ENCODE data around the gene SLC24A3. TPM values are rescaled to one million over a fixed set of nuclear protein-coding genes. Genes with fewer than 3 reads are reported as not detected.

Gene SLC24A3
- total RNA-seq, 4 donors from 2014 or later = 1.6 to 38.8 (median 3.7) TPM

DNA sequence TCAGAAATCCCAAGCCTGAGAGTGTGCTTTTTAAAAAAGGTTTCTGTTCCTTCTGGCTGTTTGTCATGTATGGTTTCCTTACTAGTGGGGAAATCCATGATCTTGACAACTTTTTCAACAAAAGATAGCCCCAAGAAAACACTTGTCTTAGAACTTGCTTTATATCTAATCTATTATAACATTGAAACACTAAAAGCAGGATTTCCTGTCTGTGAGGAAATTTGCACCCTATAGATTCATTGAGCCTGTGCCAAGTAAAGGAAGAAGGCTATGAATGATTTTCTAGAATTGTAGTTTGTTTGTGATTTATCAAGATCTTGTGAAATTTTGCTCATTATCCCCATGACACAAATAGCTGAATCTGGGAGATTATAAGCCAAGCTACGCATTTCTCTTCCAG lies 307.0 kb downstream of the SLC24A3 start:
- Histone ChIP-seq H3K4me3 (no peak overlapping the region), H3K27ac (no peak overlapping the region), H3K36me3 (no peaks in the 10 kb centered on the region), H3K27me3 (no peaks in the 10 kb centered on the region), H3K9me3 (no peaks in the 10 kb centered on the region), H3K4me1 (no peaks in the 10 kb centered on the region)
- TF ChIP-seq POLR2A (IDR thresholded peaks at IDR 0.05) = no peak
- TF ChIP-seq, protein P1, sequence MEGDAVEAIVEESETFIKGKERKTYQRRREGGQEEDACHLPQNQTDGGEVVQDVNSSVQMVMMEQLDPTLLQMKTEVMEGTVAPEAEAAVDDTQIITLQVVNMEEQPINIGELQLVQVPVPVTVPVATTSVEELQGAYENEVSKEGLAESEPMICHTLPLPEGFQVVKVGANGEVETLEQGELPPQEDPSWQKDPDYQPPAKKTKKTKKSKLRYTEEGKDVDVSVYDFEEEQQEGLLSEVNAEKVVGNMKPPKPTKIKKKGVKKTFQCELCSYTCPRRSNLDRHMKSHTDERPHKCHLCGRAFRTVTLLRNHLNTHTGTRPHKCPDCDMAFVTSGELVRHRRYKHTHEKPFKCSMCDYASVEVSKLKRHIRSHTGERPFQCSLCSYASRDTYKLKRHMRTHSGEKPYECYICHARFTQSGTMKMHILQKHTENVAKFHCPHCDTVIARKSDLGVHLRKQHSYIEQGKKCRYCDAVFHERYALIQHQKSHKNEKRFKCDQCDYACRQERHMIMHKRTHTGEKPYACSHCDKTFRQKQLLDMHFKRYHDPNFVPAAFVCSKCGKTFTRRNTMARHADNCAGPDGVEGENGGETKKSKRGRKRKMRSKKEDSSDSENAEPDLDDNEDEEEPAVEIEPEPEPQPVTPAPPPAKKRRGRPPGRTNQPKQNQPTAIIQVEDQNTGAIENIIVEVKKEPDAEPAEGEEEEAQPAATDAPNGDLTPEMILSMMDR (IDR thresholded peaks at IDR 0.05) = no peak
- no peak for DNase-seq

DNA sequence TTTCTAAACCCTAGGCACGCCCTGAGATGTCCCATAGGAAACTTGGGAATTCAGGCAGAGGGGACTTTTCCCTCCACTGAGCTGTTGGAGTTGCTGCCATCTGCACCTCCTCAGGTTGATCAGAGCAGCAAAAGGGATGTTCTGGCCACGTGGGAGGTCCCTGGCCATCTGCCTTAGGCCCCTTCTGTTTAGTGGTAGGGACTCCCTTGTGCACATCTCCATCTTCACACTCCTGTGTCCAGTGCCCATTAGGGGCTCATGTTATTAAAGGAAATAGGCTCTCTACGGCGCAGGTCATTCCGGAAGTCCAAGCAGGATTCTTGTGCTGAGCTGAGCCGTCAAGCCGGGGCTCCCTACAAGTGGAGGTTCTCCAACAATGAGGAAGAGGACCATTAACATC lies 307.8 kb downstream of the SLC24A3 start:
- no peaks in the 10 kb centered on the region for H3K9me3 ChIP-seq
- H3K27ac ChIP-seq = no peak overlapping the region
- no peaks in the 10 kb centered on the region for H3K27me3 ChIP-seq
- H3K4me3 ChIP-seq = no peak overlapping the region
- no peak for DNase-seq
- TF ChIP-seq POLR2A (IDR thresholded peaks at IDR 0.05) = no peak
- TF ChIP-seq, protein P1 (IDR thresholded peaks at IDR 0.05) = no peak
- H3K36me3 ChIP-seq = no peaks in the 10 kb centered on the region
- no peaks in the 10 kb centered on the region for H3K4me1 ChIP-seq

DNA sequence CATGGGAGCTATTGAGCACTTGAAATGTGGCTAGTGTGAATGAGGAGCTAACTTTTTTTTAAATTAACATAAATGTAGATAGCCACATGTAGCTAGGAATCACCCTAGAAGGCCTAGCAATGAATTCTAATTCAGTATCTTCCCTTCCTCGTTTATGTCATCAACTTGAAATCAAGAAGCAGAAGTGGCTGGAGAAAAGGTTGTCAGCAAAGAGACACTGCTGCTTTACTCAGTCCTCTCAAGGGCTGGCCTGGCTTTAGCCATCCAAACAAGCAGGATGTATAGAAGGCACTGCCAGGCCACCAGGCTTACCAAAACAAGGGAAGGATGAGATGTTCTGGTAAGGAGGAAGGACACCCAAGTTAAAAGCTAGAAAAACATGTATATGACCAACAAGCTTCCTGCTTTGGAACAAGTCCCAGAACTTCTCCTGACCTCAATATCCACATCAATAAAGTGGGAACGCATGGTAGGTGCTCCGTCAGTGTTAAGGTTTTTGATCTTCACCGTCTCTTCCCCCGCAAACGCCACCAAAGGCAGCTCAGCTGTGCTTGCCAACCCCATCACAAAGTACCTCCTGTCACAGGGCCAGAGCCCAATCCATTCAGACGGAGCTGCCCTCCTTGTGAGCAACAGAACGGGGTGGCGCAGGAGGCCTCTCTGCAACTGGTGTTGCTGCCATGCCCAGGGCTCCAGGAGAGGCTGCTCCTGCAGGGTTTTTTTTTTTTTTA lies 309.8 kb downstream of the SLC24A3 start:
- no peak for TF ChIP-seq POLR2A (IDR thresholded peaks at IDR 0.05)
- TF ChIP-seq, protein P1 (IDR thresholded peaks at IDR 0.05) = no peak
- no peak overlapping the region for H3K4me3 ChIP-seq
- H3K9me3 ChIP-seq = no peaks in the 10 kb centered on the region

DNA sequence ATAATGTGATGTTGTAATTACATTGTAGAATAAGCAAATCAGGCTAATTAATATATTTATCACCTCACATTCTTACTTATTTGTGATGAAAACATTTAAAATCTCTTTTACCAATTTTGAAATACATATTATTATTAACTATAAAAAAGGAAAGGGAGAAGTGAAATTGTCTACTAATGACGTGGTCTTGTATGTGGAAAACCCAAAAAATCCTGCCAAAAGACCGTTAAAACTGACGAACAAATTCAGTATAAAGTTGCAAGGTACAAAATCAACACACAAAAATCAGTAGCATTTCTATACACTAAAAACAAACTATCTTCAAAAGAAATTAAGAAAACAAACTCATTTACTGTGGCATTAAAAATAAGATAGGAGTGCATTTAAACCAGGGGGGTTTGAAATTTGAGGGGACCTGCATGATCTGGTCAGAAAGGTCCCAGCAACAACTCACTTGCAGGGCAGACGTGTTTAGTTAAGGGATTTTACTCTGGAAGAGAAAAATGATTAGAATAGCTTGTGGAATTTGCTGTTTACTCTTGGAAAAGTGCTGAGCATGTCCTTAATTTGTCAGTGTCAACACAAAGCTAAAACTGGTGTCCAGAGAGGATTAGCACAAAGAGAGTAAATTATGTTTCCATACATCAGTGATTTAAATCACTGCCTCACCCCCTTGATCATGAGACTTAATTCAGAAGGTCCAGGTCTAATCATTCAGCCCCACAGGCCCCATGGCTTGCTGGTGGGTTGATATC lies 310.6 kb downstream of the SLC24A3 start:
- Histone ChIP-seq H3K9me3 (no peaks in the 10 kb centered on the region), H3K4me1 (no peaks in the 10 kb centered on the region), H3K4me3 (no peak overlapping the region), H3K27me3 (no peaks in the 10 kb centered on the region), H3K27ac (no peak overlapping the region), H3K36me3 (no peaks in the 10 kb centered on the region)
- DNase-seq = no peak
- TF ChIP-seq, protein P1 (IDR thresholded peaks at IDR 0.05) = no peak
- no peak for TF ChIP-seq POLR2A (IDR thresholded peaks at IDR 0.05)

More for the DNA sequence above, 309.8 kb downstream of the SLC24A3 start:
- H3K4me1 ChIP-seq = no peaks in the 10 kb centered on the region
- no peaks in the 10 kb centered on the region for H3K36me3 ChIP-seq
- DNase-seq = no peak
- no peak overlapping the region for H3K27ac ChIP-seq
- H3K27me3 ChIP-seq = no peaks in the 10 kb centered on the region

DNA sequence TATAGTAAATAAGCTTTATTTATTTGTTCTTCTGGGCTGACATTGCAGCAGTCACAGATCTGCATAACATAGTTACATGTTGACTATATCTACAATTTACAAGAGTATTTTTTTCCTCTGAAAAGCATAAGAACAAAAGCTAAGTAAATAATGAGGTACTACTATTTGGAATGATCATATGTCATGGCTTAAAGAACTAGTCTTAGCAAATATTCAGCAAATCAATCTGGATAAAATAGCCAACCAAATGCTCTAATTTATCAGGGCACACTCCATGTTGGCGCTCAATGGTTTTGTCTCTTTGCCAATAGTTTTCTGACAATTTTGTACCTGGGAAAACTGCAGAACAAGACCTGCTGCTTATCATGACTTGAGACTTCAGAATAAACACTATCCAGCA lies 312.2 kb downstream of the SLC24A3 start:
- H3K9me3 ChIP-seq = no peaks in the 10 kb centered on the region
- TF ChIP-seq POLR2A (IDR thresholded peaks at IDR 0.05) = no peak
- TF ChIP-seq, protein P1 (IDR thresholded peaks at IDR 0.05) = no peak

More for the DNA sequence above, 312.2 kb downstream of the SLC24A3 start:
- Histone ChIP-seq H3K4me3 (no peak overlapping the region), H3K27ac (no peak overlapping the region), H3K27me3 (no peaks in the 10 kb centered on the region), H3K36me3 (no peaks in the 10 kb centered on the region), H3K4me1 (no peaks in the 10 kb centered on the region)
- no peak for DNase-seq
